Measurements from ENCODE around the gene OSBPL6.

DNA sequence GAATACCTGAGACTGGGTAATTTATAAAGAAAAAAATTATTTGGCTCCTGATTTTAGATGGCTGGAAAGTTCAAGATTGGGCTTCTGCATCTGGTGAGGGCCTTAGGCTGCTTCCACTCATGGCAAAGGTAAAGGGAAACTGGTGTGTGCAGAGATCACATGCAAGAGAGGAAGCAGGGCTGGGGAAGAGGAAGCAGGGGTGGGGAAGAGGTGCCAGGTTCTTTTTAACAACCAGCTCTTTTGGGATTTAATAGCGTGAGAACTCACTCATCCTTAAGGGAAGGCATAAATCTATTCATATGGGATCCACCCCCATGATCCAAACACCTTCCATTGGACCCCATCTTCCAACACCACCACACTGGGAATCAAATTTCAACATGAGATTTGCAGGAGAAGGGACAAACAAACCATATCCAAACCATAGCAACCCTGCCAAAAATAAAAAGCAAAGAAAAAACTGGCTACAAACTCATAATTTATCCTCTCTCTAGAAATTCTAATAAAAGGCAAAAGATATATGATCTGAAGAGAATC is 226.2 kb downstream of the OSBPL6 start:
- TF ChIP-seq TAF1 (conservative IDR thresholded peaks at IDR 0.05) = no peak
- TF ChIP-seq, protein P1, sequence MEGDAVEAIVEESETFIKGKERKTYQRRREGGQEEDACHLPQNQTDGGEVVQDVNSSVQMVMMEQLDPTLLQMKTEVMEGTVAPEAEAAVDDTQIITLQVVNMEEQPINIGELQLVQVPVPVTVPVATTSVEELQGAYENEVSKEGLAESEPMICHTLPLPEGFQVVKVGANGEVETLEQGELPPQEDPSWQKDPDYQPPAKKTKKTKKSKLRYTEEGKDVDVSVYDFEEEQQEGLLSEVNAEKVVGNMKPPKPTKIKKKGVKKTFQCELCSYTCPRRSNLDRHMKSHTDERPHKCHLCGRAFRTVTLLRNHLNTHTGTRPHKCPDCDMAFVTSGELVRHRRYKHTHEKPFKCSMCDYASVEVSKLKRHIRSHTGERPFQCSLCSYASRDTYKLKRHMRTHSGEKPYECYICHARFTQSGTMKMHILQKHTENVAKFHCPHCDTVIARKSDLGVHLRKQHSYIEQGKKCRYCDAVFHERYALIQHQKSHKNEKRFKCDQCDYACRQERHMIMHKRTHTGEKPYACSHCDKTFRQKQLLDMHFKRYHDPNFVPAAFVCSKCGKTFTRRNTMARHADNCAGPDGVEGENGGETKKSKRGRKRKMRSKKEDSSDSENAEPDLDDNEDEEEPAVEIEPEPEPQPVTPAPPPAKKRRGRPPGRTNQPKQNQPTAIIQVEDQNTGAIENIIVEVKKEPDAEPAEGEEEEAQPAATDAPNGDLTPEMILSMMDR (IDR thresholded peaks at IDR 0.05; ENCODE audit: low read depth, low read length, missing input control) = no peak
- TF ChIP-seq, protein P2, sequence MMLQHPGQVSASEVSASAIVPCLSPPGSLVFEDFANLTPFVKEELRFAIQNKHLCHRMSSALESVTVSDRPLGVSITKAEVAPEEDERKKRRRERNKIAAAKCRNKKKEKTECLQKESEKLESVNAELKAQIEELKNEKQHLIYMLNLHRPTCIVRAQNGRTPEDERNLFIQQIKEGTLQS (IDR thresholded peaks at IDR 0.05) = no peak
- no peak for TF ChIP-seq YY1 (IDR thresholded peaks at IDR 0.05)
- TF ChIP-seq GABPA (IDR thresholded peaks at IDR 0.05 in 1 of 2, conservative IDR thresholded peaks at IDR 0.05 in 1 of 2) = no peak
- TF ChIP-seq, protein P3, sequence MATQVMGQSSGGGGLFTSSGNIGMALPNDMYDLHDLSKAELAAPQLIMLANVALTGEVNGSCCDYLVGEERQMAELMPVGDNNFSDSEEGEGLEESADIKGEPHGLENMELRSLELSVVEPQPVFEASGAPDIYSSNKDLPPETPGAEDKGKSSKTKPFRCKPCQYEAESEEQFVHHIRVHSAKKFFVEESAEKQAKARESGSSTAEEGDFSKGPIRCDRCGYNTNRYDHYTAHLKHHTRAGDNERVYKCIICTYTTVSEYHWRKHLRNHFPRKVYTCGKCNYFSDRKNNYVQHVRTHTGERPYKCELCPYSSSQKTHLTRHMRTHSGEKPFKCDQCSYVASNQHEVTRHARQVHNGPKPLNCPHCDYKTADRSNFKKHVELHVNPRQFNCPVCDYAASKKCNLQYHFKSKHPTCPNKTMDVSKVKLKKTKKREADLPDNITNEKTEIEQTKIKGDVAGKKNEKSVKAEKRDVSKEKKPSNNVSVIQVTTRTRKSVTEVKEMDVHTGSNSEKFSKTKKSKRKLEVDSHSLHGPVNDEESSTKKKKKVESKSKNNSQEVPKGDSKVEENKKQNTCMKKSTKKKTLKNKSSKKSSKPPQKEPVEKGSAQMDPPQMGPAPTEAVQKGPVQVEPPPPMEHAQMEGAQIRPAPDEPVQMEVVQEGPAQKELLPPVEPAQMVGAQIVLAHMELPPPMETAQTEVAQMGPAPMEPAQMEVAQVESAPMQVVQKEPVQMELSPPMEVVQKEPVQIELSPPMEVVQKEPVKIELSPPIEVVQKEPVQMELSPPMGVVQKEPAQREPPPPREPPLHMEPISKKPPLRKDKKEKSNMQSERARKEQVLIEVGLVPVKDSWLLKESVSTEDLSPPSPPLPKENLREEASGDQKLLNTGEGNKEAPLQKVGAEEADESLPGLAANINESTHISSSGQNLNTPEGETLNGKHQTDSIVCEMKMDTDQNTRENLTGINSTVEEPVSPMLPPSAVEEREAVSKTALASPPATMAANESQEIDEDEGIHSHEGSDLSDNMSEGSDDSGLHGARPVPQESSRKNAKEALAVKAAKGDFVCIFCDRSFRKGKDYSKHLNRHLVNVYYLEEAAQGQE (IDR thresholded peaks at IDR 0.05) = no peak
- no peak for TF ChIP-seq JUND (IDR thresholded peaks at IDR 0.05)

Measured in liver (tissue), 3 donors.